Measurements from ENCODE around the gene TADA1.
"Not testable (repeated sequence)": the region's sequence is repeated elsewhere in the genome, so short reads cannot be mapped to it uniquely, and the experiment has no call there.

The TADA1 gene

GRCh38 chr1:166895766-166896165 lies 19.7 kb upstream of the TADA1 start:
- DNase-seq (ENCODE audit: low read depth) = no peak

GRCh38 chr1:166889776-166890175 lies 13.7 kb upstream of the TADA1 start:
- DNase-seq (ENCODE audit: low read depth) = no peak

DNA sequence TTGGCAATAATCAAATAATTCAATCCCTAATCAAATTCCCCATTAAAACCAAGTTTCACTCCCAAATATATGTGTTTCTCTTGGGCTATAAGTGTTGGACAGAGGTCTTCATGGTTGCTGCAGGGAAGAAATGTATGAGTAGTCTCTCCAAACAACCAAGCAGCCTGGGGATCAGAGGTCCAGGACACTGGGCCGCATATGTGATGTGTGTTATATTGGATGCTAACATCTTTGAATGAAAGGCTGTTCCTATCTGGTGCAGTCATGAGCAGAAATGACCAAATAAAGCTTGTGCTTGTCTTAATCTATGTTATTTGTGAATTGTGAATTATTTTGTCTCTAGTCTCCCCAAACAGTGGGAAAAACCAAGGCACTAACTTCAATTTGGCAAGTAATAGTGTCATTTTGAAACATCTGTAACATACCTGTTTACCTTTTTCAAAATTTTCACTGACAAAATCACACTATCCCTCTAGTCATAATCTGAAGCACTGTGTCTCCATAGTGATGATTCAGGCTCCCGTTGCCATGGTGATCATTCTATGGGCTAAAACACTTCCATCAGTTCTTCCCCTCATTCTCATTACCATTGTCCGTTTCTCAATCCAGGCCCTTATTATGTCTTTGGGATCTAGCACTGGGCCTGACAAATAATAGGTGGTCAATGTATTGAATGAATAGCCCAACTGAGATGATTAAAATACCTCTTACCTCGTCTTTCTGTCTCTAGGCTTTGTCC lies 12.5 kb upstream of the TADA1 start:
- DNase-seq (ENCODE audit: low read depth) = no peak

DNA sequence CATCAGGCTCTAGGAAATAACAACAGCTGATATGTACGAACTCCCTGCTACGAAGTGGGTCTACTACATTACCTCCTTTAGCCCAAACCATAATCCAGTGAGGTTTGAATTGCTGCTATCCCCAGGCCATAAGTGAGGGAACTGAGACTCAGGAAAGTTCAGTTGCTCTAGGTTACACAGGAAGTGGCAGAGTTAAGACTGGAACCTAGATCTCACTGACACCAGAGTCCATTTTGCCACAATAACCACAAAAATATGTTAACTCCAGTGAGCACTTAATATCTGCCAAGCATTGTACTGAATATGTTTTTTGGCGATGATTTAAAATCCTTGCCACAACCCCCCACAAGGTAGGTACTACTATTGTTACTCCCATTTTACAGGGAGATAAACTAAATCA lies 8.9 kb upstream of the TADA1 start:
- DNase-seq (ENCODE audit: low read depth) = no peak

- no peak for DNase-seq (ENCODE audit: low read depth)
These were observed 8.1 kb upstream of the TADA1 start for GRCh38 chr1:166884040-166884642.

DNA sequence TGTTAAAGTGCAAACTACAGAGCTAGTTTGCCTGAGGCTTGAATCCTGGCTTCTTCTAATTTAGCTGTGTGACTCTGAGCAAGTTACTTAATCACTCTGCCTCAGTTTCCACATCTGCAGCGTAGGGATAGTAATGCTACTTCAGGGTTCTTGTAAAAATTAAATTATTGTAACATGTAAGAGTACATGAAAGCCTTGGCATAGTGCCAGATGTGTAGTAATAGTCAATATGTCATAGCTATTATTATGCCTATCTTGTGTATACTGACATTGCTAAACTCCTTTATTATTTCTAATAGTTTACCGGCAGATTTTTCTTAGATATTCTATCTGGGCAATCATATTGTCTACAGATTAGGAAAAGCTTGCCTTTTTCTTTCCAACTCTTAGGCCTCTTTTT lies 6.8 kb upstream of the TADA1 start:
- DNase-seq (ENCODE audit: low read depth) = no peak

DNA sequence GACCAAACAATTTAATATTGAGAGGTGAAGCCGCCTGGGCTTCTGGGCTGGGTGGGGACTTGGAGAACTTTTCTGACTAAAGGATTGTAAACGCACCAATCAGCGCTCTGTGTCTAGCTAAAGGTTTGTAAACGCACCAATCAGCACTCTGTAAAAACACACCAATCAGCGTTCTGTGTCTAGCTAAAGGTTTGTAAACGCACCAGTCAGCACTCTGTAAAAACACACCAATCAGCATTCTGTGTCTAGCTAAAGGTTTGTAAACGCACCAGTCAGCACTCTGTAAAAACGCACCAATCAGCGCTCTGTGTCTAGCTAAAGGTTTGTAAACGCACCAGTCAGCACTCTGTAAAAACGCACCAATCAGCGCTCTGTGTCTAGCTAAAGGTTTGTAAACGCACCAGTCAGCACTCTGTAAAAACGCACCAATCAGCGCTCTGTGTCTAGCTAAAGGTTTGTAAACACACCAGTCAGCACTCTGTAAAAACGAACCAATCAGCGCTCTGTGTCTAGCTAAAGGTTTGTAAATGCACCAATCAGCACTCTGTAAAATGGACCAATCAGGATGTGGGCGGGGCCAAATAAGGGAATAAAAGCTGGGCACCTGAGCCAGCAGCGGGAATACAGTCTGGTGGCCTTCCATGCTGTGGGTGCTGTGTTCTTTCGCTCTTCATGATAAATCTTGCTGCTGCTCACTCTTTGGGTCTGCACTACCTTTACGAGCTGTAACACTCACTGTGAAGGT lies 2.3 kb upstream of the TADA1 start:
- DNase-seq (ENCODE audit: low read depth) = not testable (repeated sequence)

GRCh38 chr1:166876540-166876838 lies 425 bp upstream of the TADA1 start:
- DNase-seq (ENCODE audit: low read depth) = no peak

DNA sequence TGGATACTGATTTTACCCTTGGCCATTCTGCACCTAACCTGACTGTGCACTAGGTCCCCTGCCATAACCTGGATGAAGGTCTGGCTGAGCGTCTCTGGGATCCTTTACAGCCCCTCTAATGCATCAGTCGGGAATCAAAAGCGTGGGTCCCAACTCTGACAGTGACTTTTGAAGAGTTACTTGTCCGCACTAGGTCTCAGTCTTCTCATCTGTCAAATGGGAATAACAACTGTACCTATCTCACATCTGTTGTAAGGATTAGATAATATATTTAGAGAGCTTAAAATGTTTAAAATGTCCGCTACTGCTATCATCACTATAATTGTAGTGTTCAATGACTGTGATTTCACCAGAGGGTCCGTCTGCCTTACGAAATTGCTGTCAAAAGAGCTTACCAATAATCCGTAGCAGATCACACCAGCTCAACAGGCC lies 746 bp downstream of the TADA1 start:
- no peak for DNase-seq (ENCODE audit: low read depth)

DNA sequence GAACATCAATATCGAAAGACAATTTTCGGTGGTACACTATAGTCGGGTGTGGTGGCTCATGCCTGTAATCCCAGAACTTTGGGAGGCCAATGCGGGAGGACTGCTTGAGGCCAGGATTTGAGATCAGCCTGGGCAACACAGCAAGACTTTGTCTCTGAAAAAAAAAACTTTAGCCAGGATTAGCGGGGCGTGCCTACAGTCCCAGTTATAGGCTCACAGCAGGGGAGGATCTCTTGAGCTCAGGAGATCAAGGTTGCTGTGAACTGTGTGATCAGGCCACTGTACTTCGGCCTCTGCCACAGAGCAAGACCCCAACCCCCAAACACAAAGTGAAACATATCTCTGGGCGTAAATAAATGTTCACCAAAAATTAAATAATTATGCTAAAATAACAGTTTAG lies 1.6 kb downstream of the TADA1 start:
- DNase-seq (ENCODE audit: low read depth) = no peak

GRCh38 chr1:166870584-166870983 lies 5.5 kb downstream of the TADA1 start:
- no peak for DNase-seq (ENCODE audit: low read depth)

GRCh38 chr1:166869318-166870099 lies 6.6 kb downstream of the TADA1 start:
- no peak for DNase-seq (ENCODE audit: low read depth)

GRCh38 chr1:166868639-166869038 lies 7.4 kb downstream of the TADA1 start:
- DNase-seq (ENCODE audit: low read depth) = no peak

DNA sequence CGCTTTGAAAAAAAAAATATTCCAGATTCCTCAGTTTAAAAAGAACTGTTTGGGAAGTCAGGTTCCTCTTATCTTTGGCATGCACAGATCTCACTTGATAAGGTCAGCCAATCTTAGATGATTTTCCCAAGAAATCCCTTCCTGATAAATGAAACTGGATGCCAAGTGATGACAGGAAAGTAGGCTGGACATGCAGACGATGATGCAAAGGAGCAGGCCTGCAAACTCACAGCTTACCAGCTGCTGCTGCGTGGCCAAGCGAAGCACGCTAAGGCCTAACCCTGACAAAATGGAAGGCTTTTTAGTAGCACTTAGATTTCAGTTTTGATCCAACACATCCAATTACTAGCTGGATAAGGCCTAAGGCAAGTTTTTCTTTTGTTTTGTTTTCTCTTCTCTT lies 10.1 kb downstream of the TADA1 start:
- no peak for DNase-seq (ENCODE audit: low read depth)

DNA sequence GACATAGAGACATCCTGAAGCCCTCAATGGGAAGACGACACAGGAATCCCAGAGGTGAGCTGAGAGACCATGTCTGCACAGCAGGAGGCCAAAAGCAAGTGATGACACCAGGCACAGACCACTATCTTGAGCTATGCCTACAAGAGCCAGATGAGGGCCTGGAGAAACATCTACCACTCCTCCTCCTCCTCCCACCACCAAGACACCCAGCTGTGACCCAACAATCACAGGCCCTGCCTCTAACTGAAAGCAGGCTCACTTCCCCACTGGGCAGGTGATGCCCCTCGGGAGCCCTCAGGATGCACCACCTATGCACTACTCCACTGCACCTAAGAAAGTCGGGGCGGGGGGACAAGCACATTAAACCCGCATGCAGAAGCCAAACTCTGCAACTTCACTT lies 16.5 kb downstream of the TADA1 start:
- no peak for DNase-seq (ENCODE audit: low read depth)

DNA sequence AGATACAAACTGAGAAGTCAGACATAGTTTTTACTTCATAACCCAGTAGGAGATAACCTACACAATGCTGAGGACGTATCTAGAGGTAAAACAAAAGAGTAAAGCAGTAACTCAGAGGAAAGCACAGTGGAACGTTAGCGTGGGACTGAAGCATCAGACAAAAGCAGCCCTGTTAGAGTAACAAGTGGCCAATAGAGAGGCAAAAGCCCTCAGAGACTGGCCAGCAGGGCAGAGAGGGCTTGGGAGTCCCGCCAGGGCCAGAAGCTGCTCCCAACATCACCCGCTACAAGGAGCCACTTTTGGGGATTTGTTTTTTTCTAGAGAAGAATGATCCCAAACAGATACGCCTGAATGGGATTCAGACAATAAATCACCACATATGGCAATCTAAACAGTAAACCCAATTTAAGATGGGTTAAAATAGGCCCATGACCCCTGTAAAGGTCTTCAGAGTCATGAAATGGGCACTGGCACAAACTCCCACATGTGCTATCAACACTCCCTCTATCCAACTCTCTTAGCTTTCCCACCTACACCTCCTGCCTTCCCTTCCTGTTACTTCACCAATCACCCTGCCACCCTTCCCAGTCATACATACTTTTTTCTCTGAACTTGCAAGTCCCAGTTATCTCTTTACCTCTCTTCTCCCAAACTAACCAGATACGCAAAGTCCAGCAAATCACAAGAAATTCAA lies 17.2 kb downstream of the TADA1 start:
- DNase-seq (ENCODE audit: low read depth) = no peak

DNA sequence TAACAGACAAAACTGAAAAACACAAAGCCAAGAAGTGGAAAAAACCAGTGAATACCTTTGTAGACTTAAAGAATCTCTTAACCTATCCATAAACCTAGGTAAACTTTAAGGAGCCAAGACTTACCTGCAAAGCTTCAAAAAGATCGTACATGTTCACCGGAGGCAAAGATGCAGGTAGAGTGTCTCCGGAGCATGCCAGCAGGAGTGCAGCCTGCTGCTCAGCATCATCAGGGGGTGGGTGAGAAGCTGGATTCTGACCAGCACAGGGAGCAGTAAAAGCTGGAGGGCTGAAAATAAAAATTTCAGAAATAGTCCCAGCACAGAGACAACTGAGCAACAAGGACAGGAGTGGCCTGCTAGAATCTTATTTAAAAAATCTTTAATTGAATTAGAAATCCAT lies 18.1 kb downstream of the TADA1 start:
- no peak for DNase-seq (ENCODE audit: low read depth)

GRCh38 chr1:166855558-166855957 lies 20.5 kb downstream of the TADA1 start:
- DNase-seq (ENCODE audit: low read depth) = no peak

DNA sequence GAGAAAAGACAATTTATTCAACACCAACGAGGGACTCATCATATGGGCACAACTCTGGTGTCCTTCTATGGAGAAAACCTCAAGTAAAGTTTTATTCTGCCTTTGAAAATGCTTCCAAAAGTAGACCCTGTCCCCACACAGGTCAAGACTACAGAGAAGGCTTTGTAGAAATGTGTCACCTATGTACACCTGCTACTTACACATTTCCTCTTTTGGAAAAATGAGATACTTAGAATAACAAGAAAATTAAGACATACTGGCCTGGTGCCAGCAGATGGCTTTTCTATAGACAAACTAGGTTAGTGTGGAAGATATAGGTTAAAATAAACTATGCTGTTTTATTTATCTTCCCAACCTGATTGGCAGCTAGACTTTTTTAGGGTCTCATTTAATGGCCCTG lies 23.1 kb downstream of the TADA1 start:
- DNase-seq (ENCODE audit: low read depth) = no peak

DNA sequence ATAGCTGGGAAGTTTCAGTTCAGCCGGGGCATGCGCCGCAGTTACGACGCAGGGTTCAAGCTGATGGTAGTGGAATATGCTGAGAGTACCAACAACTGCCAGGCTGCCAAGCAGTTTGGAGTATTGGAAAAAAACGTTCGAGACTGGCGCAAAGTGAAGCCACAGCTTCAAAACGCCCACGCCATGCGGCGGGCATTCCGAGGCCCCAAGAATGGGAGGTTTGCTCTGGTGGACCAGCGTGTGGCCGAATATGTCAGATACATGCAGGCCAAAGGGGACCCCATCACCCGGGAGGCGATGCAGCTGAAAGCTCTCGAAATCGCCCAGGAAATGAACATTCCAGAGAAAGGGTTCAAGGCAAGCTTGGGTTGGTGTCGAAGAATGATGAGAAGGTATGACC lies 26.9 kb downstream of the TADA1 start:
- no peak for DNase-seq (ENCODE audit: low read depth)

DNA sequence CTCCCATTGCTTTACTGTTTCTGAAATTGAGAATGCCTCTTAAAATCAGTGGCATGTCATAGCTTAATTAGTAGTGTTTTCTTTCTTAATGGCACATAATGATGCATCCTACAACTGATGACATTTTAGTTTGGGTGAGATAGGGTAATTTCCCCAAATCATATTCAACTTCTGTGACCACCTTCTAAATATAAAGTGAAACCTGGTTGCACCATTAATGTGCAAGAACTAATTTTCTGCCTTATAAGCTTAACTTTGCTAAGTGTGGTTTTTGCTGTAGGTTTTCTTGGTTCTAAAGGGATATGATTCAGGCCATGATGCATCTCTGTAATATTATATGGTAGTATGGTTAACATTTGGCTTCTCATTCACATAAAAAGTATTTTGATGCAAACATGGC lies 27.9 kb downstream of the TADA1 start:
- no peak for DNase-seq (ENCODE audit: low read depth)

DNA sequence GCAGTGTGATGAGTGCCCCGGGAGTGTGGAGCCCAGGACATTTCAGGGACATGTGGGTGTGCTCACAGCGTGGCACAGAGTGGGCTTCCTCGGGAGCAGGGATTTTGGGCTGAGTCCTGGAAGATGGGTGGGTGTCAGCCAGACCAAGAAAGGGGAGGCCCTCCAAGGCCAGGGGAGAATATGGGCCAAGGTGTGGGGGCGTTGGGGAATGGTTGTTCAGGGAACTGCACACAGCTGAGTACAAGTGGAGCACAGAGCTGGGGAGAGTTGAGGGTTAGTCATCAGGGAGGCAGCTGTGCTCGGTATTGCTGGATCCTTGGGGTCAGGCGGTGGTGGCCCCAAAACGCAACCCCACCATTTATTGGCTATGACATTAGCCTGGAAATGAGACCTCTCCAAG lies 31.3 kb downstream of the TADA1 start:
- DNase-seq (ENCODE audit: low read depth) = no peak
